ENCODE results near the gene COL8A1.
A peak's percentile ranks its signal among the peaks of the same experiment; 100 is the strongest.

The COL8A1 gene

GRCh38 chr3:99780749-99781148, 142.4 kb downstream of the COL8A1 start:
- DNase-seq (ENCODE audit: low read depth), result peak; percentile 84
- H3K4me3 ChIP-seq (ENCODE audit: low read length), result no peak overlapping the region
- TF ChIP-seq CTCF (conservative IDR thresholded peaks at IDR 0.05; ENCODE audit: low read length), result no peak

GRCh38 chr3:99781761-99782160, 143.4 kb downstream of the COL8A1 start:
- no peak overlapping the region for H3K4me3 ChIP-seq (ENCODE audit: low read length)
- DNase-seq (ENCODE audit: low read depth), result peak; percentile 67
- no peak for TF ChIP-seq CTCF (conservative IDR thresholded peaks at IDR 0.05; ENCODE audit: low read length)

- peak; percentile 97 for DNase-seq (ENCODE audit: low read depth)
- no peak overlapping the region for H3K4me3 ChIP-seq (ENCODE audit: low read length)
- TF ChIP-seq CTCF (conservative IDR thresholded peaks at IDR 0.05; ENCODE audit: low read length), result no peak
Measured at GRCh38 chr3:99783011-99783573, 144.7 kb downstream of the COL8A1 start.

- DNase-seq (ENCODE audit: low read depth), result peak; percentile 76
- TF ChIP-seq CTCF (conservative IDR thresholded peaks at IDR 0.05; ENCODE audit: low read length), result peak; percentile 86
- no peak overlapping the region for H3K4me3 ChIP-seq (ENCODE audit: low read length)
Measured at GRCh38 chr3:99789011-99789721, 150.8 kb downstream of the COL8A1 start.

GRCh38 chr3:99794485-99794884, 156.1 kb downstream of the COL8A1 start:
- DNase-seq (ENCODE audit: low read depth), result no peak
- TF ChIP-seq CTCF (conservative IDR thresholded peaks at IDR 0.05; ENCODE audit: low read length), result no peak
- H3K4me3 ChIP-seq (ENCODE audit: low read length), result no peak overlapping the region

GRCh38 chr3:99795573-99795972, 157.2 kb downstream of the COL8A1 start:
- DNase-seq (ENCODE audit: low read depth), result no peak
- no peak overlapping the region for H3K4me3 ChIP-seq (ENCODE audit: low read length)
- TF ChIP-seq CTCF (conservative IDR thresholded peaks at IDR 0.05; ENCODE audit: low read length), result no peak

- no peak overlapping the region for H3K4me3 ChIP-seq (ENCODE audit: low read length)
- no peak for TF ChIP-seq CTCF (conservative IDR thresholded peaks at IDR 0.05; ENCODE audit: low read length)
- DNase-seq (ENCODE audit: low read depth), result no peak
Measured at GRCh38 chr3:99799422-99799821, 161.0 kb downstream of the COL8A1 start.
